H1 (cell line): ENCODE measurements around the gene LRRC23. TPM values are rescaled to one million over a fixed set of nuclear protein-coding genes. Genes with fewer than 3 reads are reported as not detected.
A peak's percentile ranks its signal among the peaks of the same experiment; 100 is the strongest.

ENCODE experiments used
- BCL11A ChIP-seq, 2 experiments: IDR thresholded peaks; one replicate each; pipeline ENCODE4 v1.6.1; 2011; ENCODE audit warnings: low read depth in 2 of 2, low read length in 2 of 2, mild to moderate bottlenecking in 2 of 2
- CBX5 ChIP-seq: fragments of 300-800, 300-1000 bp; sonication (generic); IDR thresholded peaks from 2 replicates; pipeline ENCODE4 v1.7.1; 2016; ENCODE audit warnings: antibody characterized with exemption, low read length, low read depth
- CBX8 ChIP-seq: fragments of 300-800, 300-1000 bp; sonication (generic); IDR thresholded peaks from 2 replicates; pipeline ENCODE4 v1.7.1; 2016; ENCODE audit warnings: low read depth, low read length, borderline replicate concordance
- CHD1 ChIP-seq: IDR thresholded peaks from 2 replicates; pipeline ENCODE4 v1.6.1; 2012; ENCODE audit warnings: low read depth, low read length, improper control_type of control experiment
- CTBP2 ChIP-seq: IDR thresholded peaks from 2 replicates; pipeline ENCODE4 v1.7.0; 2011; ENCODE audit warnings: borderline replicate concordance, mild to moderate bottlenecking, moderate library complexity, mixed read lengths, low read length; ENCODE audit not compliant: insufficient read depth, insufficient read length
- EP300 ChIP-seq, 2 experiments: IDR thresholded peaks; 1 replicate in 1 of 2; 2 replicates in 1 of 2; pipeline ENCODE4 v1.6.1; 2011 to 2012; ENCODE audit warnings: low read depth in 2 of 2, low read length in 2 of 2, mild to moderate bottlenecking in 2 of 2, borderline replicate concordance in 1 of 2, inconsistent platforms in 1 of 2, moderate library complexity in 1 of 2
- GABPA ChIP-seq: IDR thresholded peaks from 2 replicates; pipeline ENCODE4 v1.6.1; 2011; ENCODE audit warnings: mild to moderate bottlenecking, low read length, moderate library complexity, borderline replicate concordance; ENCODE audit not compliant: insufficient read depth
- JUND ChIP-seq: IDR thresholded peaks from 2 replicates; pipeline ENCODE4 v1.6.1; 2011; ENCODE audit warnings: mild to moderate bottlenecking, improper control_type of control experiment, low read length
- KDM4A ChIP-seq: IDR thresholded peaks from one replicate; pipeline ENCODE4 v1.7.1; 2012; ENCODE audit warnings: low read depth, mild to moderate bottlenecking, moderate library complexity, low read length, inconsistent platforms; ENCODE audit not compliant: severe bottlenecking
- MAX ChIP-seq: IDR thresholded peaks from 2 replicates; pipeline ENCODE4 v1.6.1; 2012; ENCODE audit warnings: inconsistent platforms
- NRF1 ChIP-seq: IDR thresholded peaks from 2 replicates; pipeline ENCODE4 v1.6.1; 2011; ENCODE audit warnings: mild to moderate bottlenecking, low read depth, low read length, improper control_type of control experiment
- POLR2A ChIP-seq, 2 experiments: IDR thresholded peaks; 1 replicate in 1 of 2; 2 replicates in 1 of 2; pipeline ENCODE4 v1.6.1; 2011; ENCODE audit warnings: low read depth in 2 of 2, low read length in 2 of 2, mild to moderate bottlenecking in 2 of 2; ENCODE audit errors: control extremely low read depth in 1 of 2
- RBBP5 ChIP-seq: IDR thresholded peaks from 2 replicates; pipeline ENCODE4 v1.7.1; 2012; ENCODE audit warnings: low read depth, mild to moderate bottlenecking, inconsistent platforms, low read length, moderate library complexity, borderline replicate concordance
- RNF2 ChIP-seq: fragments of 200-900, 300-1000 bp; sonication (generic); IDR thresholded peaks from 2 replicates; pipeline ENCODE4 v1.7.1; 2016; ENCODE audit warnings: borderline replicate concordance, low read depth, mild to moderate bottlenecking, antibody characterized with exemption, low read length; ENCODE audit not compliant: poor library complexity, severe bottlenecking; ENCODE audit errors: missing control alignments
- SIRT6 ChIP-seq: IDR thresholded peaks from one replicate; pipeline ENCODE4 v1.7.1; 2012; ENCODE audit warnings: low read length, inconsistent platforms
- SP2 ChIP-seq: IDR thresholded peaks from 2 replicates; pipeline ENCODE4 v1.6.1; 2012; ENCODE audit warnings: mild to moderate bottlenecking, low read length, inconsistent platforms
- SRF ChIP-seq: IDR thresholded peaks from 2 replicates; pipeline ENCODE4 v1.6.1; 2011; ENCODE audit warnings: mild to moderate bottlenecking, low read depth, low read length, moderate library complexity
- TAF1 ChIP-seq: IDR thresholded peaks from 2 replicates; pipeline ENCODE4 v1.6.1; 2011; ENCODE audit warnings: mild to moderate bottlenecking, low read depth, low read length
- TEAD4 ChIP-seq: IDR thresholded peaks from 2 replicates; pipeline ENCODE4 v1.6.1; 2012; ENCODE audit warnings: low read depth, low read length, inconsistent platforms, mixed read lengths
- USF2 ChIP-seq: IDR thresholded peaks from 2 replicates; pipeline ENCODE4 v1.6.1; 2011; ENCODE audit warnings: low read length, improper control_type of control experiment
- polyA plus RNA-seq, 7 experiments: library from polyadenylated mRNA; depleted of rRNA in 3 of 7; stranded (reverse) in 5 of 7; unstranded in 2 of 7; fragments of >200 nt in 5 of 7; fragments of 200-250 nt in 2 of 7; gene quantifications; 1 replicate in 5 of 7; 2 replicates in 1 of 7; 4 replicates in 1 of 7; pipeline versions ENCODE4 v1.2.1 to v1.2.3, GENCODE V29; 2011 to 2013; ENCODE audit warnings: missing spikeins in 2 of 7, mixed read lengths in 2 of 7
- total RNA-seq: library from RNA; stranded (reverse); fragmentation: NEBNext Ultra II Directional; extraction: Animal tissue kit (Norgen Biotek cat#: 25700); gene quantifications from 2 replicates; pipeline ENCODE4 v1.2.1, GENCODE V29; 2021

The LRRC23 gene
- total and polyA plus RNA-seq, 2 of the 8 experiments (the other 6 are each of a cell fraction or from before 2014, with no cell fraction given): 2.5 to 3.6 TPM

- TF ChIP-seq BCL11A (IDR thresholded peaks at IDR 0.05; ENCODE audit: low read depth in 2 of 2, low read length in 2 of 2) (no peak), EP300 (IDR thresholded peaks at IDR 0.05; ENCODE audit: borderline replicate concordance in 1 of 2, low read depth in 2 of 2, low read length in 2 of 2) (peak in 1 of 2 experiments; percentile 42; a peak in 1 of 3 replicates), CTBP2 (no peak), GABPA (peak; percentile 71; the same call in 1 of the 2 replicates), JUND (peak; percentile 42), CBX5 (no peak), MAX (peak; percentile 35), USF2 (no peak), RBBP5 (peak; percentile 21; the same call in 1 of the 2 replicates), KDM4A (peak; percentile 20), POLR2A (IDR thresholded peaks at IDR 0.05; ENCODE audit: control extremely low read depth in 1 of 2, low read depth in 2 of 2, low read length in 2 of 2) (no peak), RNF2 (no peak), SP2 (no peak), TAF1 (no peak; the same call in 1 of the 2 replicates), SIRT6 (no peak), TEAD4 (peak; percentile 90), SRF (no peak), CBX8 (no peak), NRF1 (no peak), CHD1 (no peak)
These were observed 40.0 kb downstream of the LRRC23 start (continued) for GRCh38 chr12:6944381-6945186.
